Caki2 (cell line): ENCODE measurements around the gene NELL1. TPM values are rescaled to one million over a fixed set of nuclear protein-coding genes. Genes with fewer than 3 reads are reported as not detected.

Experiments
- DNase-seq: peaks from one replicate; pipeline ENCODE4 v3.0.0-alpha.2; 2015; ENCODE audit warnings: low read depth
- in situ Hi-C: cut with HindIII; loops from 2 replicates; pipeline ENCODE4 v1.10.0; 2016; ENCODE audit warnings: low sequenced_read_pairs, low pct_unique_long_range_greater_than_20kb, mixed read lengths
- total RNA-seq: library from RNA; depleted of rRNA; stranded (reverse); fragments of >200 nt; shearing (Covaris generic); gene quantifications from 2 replicates; pipeline ENCODE4 v1.2.3, GENCODE V29; 2014; ENCODE audit warnings: low replicate concordance

Gene NELL1
- total RNA-seq, 1 experiment from 2014 or later = not detected

DNA sequence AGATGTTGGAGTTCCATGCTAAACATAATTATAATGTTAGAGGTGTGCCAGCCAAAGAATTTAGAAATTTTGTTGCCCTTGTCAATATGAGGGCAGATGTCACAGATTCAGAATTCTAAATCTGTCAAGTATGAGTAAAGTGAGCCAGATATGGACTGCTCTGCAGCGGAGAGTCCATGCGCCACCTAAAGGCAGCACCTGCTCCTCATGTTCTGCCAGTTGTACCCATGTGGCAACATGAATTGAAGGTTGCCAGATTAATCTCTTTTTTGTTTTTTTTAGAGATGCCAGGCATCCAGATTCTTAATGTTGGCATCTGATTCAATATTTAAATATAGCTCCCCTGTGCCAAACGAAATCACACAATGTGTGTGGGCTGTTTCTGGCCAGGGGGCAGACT is 844.9 kb downstream of the NELL1 start:
- DNase-seq = no peak
- in situ Hi-C loops = no loop called here

DNA sequence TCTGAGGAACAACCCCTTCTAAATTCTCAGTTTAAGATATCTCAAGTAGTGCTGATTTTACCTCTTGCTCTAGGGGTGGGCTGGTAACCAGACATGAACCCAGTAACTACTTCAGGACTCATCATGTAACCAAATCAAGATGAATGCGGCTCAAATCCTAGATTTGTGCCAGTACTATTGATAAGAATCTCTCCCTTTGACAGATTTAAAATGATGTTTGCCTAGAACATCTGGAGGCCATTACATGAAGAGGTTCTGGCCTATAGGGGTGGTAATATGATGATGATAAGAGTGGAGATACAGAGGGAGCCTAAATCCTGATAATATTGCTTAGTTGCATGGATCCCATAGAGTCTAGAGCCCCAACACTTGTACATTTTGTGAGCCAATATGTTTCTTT is 850.9 kb downstream of the NELL1 start:
- no peak for DNase-seq
- in situ Hi-C loops = no loop called here

DNA sequence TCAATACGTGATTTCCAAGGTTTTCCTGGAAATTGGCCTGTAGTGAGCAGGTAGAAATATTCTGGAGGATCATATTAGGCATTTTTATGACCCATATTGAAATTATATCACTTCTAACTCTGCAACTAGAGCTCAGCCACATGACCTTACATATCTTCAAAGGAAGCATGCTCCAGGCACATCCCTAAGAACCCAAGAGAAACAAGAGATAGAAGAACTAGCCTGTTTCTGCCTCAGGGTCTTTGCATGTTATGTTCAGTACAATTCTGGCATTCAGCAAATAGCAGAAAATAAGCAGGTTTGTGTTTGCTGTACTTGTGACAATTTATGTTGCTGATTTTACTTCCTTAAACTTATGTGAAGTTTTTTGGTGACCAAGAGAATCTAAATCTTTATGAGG is 859.8 kb downstream of the NELL1 start:
- in situ Hi-C loops = no loop called here
- no peak for DNase-seq

DNA sequence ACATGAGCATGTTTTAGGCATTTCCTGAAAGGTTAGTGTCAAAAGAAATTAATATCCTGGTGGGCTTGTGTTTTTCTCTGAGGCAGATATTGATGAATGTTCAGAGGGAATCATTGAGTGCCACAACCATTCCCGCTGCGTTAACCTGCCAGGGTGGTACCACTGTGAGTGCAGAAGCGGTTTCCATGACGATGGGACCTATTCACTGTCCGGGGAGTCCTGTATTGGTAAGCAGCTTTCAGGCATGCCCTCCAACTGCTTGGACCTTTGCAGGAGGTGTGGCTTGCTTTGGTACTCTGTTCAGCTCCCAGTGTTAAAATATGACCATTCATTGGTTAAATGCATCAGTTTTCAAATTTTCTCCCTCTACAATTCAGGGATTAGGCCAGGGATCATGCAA is 864.9 kb downstream of the NELL1 start:
- DNase-seq = no peak
- in situ Hi-C loops = no loop called here

DNA sequence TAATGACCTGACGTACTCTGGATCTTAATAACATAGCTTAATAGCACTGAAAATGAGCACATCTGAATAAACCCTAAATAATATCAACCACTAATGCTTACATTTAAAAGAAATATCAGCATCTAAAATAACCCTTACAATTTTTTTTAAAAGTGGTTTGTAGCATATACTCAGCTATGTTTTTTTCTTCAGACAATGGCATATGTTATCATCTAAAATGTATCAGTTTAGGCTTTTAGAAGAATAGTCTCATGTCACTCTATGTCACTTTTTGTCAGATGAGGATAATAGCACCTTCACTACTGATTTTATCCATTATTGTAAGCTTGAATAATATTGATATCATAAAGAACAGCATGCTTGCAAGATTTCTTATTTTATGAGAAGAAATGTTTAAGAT is 868.6 kb downstream of the NELL1 start:
- in situ Hi-C loops = no loop called here
- no peak for DNase-seq

DNA sequence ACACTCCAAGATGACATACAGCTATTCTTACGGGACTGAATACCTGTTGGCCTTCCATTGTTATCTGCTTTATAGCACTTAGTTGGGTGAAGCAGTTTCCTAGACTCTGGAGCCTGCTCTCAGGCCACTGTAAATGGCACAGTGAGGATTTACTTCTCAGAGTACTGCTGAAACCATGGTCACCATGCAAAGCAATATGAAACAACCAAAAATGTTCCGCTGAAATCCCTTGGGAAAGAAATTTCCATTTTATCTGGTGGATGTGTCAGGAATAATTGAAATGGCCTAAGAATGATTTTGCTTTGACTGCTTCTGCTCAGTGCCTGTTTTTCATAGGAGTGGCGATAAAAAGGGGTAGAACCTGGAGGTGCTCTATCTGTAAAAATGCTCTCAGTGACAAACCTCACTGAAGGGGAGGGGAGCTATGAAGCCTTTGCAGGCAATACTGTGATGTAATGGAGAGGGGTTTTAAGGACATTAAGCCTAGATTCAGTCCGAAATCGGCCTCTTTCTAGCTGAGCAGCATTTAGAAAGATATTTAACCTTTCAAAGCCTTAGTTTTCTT is 871.9 kb downstream of the NELL1 start:
- no peak for DNase-seq
- in situ Hi-C loops = no loop called here

DNA sequence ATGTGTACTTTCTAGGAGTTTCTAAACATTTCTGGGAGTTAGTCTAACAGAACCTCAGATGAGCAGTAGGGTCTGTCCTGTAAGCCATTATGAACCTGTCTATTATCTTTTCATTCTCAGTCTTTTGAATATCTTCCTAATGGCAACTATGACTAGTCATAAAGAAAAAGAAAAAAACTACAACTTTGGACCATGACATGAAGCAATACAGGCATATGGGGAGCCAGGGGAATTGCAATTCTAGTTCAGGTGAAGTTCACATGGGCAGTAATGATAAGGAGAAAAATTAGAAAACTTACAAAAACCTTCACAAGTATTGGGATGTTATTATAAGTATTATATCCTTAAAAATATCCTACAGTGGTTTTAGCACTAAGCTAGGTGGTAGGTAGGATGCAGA is 874.5 kb downstream of the NELL1 start:
- no peak for DNase-seq
- in situ Hi-C loops = no loop called here

DNA sequence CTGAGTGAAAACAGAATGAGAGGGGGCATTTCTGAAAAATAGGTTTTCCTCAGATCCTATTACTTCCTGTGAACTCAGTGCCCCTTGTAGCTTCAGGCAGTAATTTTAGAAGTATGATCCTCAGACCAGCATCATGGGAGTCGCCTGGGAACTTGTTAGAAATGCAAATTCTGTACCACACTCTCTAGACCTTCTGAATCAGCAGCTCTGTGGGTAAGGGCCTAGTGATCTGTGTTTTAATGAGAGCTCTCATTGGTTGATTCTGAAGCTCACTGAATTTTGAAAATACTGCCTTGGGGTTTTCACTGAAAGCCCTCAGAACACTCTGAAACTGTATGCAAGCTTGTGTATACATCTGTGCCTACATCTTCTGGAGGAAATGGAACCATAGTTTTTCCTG is 876.3 kb downstream of the NELL1 start:
- in situ Hi-C loops = no loop called here
- DNase-seq = no peak

DNA sequence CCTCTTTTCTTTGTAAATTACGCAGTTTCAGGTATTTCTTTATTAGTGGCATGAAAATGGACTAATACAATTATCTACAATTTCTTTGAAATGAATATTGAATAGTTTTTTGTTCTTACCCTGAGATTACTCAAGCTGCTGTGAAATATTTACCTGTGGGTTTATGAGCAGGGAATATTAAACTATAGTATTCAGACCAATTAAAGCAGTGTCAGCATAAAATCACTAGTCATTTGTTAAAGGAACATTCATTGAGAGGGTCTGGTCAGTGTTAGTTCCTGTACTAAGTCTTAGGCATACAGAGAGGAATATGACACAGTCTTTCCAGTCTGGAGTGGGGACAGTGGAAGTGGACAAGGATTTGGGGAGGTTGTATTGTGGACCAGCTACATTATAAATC is 877.3 kb downstream of the NELL1 start:
- in situ Hi-C loops = no loop called here

DNA sequence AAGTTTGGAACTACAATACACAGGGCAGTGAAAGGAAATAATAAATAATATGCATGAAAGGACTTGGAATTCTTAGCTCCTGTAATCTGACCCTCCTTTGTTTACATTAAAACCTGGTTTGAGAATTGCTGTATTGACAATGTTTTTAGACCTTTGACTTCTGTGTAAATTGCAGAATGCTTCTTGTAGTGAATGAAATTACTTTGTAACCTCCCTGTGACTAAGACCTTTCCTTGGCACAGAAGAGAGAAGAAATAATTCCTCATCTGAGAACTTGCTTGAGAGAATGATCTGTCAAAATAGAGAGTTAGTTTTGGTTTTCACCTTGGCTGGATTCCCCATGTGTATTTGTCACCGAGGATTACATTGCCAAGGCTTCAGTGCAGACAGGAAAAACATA is 883.5 kb downstream of the NELL1 start:
- peak; percentile 61 for DNase-seq
- in situ Hi-C loops = no loop called here

More for the DNA sequence above, 877.3 kb downstream of the NELL1 start:
- DNase-seq = no peak

DNA sequence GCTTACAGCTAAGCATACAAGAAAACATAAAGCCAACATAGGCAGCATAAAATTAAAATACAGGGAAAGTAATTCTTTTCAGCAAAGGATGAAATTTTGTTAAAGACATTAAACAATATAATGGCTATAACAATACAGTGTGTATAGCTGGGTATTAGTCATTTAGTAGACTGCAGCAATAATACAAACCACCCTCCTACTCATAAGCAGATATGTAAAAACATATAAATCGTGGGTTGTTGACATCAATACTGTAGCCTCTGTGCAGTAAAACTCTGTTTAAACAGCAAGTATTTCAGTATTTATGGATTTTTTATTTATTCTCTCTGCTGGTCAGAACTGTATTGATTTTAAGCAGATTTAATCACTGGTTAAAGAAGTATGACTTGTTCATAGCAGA is 884.4 kb downstream of the NELL1 start:
- no peak for DNase-seq
- in situ Hi-C loops = no loop called here

DNA sequence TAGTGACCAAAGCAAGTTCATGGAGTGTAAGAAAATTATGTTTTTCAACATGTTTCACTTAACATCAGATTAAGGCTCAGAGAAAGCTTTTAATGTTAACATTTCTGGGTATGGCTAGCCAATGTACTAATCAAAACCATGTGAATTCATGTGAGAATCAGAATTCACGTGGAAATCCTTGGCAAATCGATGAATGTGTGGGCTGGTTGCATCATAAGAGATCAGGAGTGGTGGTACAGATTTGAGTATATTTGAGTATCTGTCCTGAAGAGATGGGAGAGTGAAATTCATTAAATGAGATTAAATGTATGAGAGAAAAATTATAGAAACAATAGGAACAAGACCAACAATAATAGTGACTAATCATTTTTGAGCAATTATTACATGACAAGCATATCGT is 884.9 kb downstream of the NELL1 start:
- no peak for DNase-seq
- in situ Hi-C loops = no loop called here

DNA sequence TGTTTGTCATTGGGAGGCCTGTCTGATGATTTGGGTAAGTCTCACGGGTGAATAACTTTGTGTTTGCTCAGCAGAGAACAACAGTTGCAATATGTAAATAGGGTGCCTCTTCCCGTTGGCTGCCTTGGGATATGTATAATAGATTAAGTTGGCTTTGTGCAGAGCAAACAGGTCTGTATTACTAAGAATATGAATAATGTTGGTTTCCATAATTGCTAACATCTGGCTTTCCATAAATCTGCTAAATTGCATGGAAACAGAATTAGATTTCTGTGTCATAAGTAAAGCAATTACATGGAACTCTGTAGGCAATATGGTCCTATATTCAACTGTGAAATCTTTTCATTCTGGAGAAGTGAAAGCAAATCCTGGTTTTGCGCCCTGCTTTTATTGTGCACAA is 887.5 kb downstream of the NELL1 start:
- in situ Hi-C loops = no loop called here
- no peak for DNase-seq

DNA sequence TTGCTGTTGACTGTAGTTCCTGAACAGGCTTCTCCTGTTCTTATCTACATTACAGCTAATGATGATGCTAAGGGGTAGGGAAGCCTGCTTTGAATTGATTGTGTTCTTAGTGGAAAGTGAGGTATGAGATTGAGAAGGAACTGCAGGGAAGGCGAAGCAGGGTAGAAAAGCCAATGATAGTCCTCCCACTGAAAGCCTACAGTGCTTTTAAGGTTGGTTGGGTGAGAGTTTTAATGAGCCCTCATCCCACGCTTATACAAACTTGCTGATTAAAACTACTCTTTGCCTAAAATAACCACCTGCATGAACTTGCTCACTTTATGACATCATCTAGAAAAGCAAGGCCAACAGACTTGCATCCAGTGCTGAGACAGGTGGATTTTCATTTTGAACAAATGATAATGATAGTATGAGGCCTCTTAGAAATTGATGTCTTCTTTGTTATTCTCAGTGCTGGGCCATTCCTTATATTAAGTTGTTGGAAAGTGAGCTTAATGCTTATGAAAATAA is 891.1 kb downstream of the NELL1 start:
- in situ Hi-C loops = no loop called here
- DNase-seq = no peak

DNA sequence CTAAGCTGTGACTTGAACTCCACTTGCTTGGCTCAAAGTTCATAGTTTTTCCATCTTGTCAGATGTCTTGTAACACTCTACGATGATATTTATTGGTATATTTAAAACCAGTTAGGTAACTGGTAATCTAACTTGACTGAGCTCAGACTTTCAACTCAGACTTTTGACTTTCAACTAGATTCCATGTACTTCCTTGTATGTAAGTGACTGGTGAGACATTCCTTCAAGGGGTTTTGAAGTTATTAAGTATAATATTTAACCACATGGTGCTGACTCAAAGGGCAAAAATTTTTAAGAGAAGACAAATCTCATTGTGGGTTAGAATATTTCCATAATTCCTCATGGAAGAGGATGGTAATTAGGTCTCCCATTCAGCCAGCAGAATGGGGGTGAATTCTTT is 892.2 kb downstream of the NELL1 start:
- peak; percentile 53 for DNase-seq

DNA sequence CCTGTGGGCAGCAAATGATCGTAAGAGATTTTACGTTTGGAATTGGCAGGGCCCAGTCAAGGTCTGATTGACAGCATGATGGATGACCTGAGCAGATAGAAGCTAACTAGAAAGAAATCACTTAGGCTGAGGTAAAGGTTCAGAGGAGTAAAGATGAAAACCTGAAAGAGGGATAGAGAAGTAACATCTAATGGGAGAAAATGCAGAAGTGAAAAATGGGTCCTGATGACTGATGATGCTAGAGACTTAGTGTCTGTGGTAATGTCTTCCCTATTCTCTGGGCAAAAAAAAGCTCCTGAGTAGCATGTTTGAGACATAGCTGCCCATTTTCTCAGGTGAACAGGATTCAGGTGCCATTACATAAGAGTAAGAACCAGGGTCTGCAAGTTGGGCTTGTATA is 894.7 kb downstream of the NELL1 start:
- in situ Hi-C loops = no loop called here
- no peak for DNase-seq

More for the DNA sequence above, 892.2 kb downstream of the NELL1 start:
- in situ Hi-C loops = no loop called here

DNA sequence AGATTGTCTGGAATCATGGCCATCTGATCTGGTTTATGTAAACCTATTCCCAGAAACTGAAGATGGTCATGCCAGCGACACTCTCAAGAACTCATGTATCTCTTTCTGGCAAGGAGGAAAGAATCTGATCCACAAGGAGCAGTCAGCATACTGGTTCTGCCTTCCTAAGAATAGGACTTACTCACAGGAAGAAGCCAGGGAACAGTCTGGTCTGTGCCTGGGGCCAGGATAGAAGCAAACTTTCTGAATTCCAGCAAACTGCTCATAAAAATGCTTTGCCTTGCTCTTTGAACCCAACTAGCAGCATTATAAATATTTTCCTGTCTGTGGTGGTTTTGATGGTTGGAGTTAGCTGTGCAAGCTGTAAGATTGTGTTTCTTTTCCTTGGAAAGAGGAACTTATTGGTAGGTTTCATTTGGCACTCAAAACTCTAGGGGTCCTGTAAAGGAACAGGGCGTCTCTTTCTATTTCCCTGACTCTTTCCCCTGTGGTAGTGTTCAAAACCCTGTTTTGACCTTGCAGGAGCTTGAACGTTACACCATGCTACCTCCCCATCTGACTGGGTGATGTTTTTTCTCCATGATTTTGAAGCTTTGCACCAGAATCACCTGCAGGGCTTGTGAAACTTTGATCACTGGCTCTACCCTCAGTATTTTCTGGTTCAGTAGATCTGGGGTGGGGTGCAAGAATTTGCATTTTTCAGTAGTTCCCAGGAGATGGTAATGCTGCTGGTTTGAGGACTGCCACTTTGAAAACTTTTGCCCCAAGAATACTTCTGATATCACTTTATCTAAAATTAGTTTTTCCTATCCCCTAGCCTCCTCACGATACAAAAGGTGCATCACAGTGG is 895.7 kb downstream of the NELL1 start:
- no peak for DNase-seq
- in situ Hi-C loops = no loop called here

DNA sequence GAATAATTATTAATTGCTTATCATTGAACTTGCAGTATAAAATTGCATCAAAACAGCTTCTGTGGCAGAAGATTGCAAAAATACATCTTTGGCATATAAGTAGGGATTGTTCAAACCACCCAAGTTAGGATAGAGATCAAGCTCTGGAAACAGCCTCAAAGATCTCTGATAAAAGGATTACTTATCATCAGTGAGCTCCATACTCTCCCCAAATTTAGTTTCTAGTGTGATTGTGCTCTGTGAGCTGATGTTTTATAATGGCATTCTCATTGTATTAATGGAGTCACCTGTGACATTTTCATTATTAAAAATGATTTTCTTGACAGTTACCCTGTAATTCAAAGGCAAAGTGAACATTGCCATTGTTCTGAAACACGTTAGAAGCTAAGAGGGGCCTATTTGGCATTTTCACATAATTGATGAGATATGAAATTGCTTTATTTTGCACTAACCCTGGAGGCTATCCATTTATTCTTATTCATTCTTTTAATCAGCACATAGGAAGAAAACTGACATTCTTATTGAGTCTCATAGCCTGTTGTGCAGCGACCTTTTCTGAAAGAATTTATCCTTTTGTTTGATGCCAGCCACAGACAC is 897.2 kb downstream of the NELL1 start:
- in situ Hi-C loops = no loop called here

DNA sequence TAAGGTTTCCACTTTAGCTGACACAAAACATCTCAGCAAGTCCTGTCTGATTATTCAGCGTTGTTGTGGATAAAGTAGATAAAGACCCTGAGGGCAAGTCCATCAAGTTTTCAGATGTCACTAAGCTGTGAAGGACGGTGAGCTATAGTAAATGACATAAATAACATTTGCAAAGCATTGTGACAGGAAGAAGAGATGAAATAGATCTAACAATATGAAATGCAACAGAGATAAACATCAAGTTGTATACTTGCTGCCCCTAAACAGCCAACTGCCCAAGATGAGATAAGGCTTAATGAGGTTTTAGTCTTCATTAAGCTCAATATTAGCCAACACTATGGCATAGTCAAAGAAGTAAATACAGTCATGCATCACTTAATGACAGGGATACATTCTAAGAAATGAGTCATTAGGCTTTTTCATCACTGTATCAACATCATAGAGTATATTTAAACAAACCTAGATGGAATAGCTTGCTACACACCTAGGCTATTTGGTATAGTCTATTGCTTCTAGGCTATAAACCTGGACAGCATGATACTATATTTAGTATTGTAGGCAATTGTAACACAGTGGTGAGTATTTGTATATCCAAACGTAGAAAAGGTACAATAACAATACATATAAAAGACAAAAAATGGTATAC is 898.4 kb downstream of the NELL1 start:
- DNase-seq = peak; percentile 6
- in situ Hi-C loops = no loop called here

More for the DNA sequence above, 897.2 kb downstream of the NELL1 start:
- no peak for DNase-seq
